ENCODE results near the gene PDCD7. TPM values are rescaled to one million over a fixed set of nuclear protein-coding genes. Genes with fewer than 3 reads are reported as not detected.

Gene PDCD7
- total RNA-seq, 1 experiment from 2014 or later, result 31.6 TPM

DNA sequence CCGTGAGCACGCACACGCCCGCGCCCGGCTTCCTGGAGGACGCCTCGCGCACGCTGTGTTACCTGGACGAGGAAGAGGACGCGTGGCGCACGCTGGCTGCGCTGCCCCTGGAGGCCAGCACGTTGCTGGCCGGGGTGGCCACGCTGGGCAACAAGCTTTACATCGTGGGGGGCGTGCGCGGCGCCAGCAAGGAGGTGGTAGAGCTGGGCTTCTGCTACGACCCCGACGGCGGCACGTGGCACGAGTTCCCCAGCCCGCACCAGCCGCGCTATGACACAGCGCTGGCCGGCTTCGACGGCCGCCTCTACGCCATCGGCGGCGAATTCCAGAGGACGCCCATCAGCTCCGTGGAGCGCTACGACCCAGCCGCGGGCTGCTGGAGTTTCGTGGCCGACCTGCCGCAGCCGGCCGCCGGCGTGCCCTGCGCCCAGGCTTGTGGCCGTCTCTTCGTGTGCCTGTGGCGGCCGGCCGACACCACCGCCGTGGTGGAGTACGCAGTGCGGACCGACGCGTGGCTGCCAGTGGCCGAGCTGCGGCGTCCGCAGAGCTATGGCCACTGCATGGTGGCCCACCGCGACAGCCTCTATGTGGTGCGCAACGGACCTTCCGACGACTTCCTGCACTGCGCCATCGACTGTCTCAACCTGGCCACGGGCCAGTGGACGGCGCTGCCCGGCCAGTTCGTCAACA lies 56.2 kb downstream of the PDCD7 start:
- H3K27ac ChIP-seq (ENCODE audit: low read depth, low read length), result no peak overlapping the region
- no peak for TF ChIP-seq ZNF274 (IDR thresholded peaks at IDR 0.05; ENCODE audit: low read depth, low read length)
- TF ChIP-seq, protein P1, sequence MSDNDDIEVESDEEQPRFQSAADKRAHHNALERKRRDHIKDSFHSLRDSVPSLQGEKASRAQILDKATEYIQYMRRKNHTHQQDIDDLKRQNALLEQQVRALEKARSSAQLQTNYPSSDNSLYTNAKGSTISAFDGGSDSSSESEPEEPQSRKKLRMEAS (IDR thresholded peaks at IDR 0.05), result no peak
- no peak for TF ChIP-seq SIN3A (IDR thresholded peaks at IDR 0.05; ENCODE audit: low read depth)
- no peaks in the 10 kb centered on the region for H4K20me1 ChIP-seq (ENCODE audit: insufficient read depth)
- ChIA-PET CTCF (interaction anchor here (1.5 to 2.1 kb wide), 3 partner anchors 22 to 44 kb away, joined by 7 to 13 read pairs (median 9); no protein-coding TSS in a partner anchor), RAD21 (ENCODE audit: low non-redundant PET in 1 of 2, low total read pairs in 2 of 2, uncharacterized antibody in 2 of 2, unreplicated experiment in 2 of 2) (no interaction called here), POLR2A (interaction anchor here (1.2 kb wide), 1 partner anchor 10 kb away, joined by 3 read pairs; no protein-coding TSS in a partner anchor)
- ATAC-seq (no peak), DNase-seq (ENCODE audit: low read depth, low spot score) (no peak)
- no peaks in the 10 kb centered on the region for H3K27me3 ChIP-seq (ENCODE audit: insufficient read depth, low read length)
- H3K79me2 ChIP-seq (ENCODE audit: insufficient read depth, low read length), result no peaks in the 10 kb centered on the region
- H3K4me2 ChIP-seq (ENCODE audit: low read length), result peak overlapping the region; percentile 38
- H3K9ac ChIP-seq (ENCODE audit: low read length), result no peak overlapping the region
- no peaks in the 10 kb centered on the region for H3K9me2 ChIP-seq (ENCODE audit: insufficient read depth)
- no peak overlapping the region for H3K4me3 ChIP-seq (replicated peaks in 1 of 2; ENCODE audit: low read depth in 1 of 2, low read length in 2 of 2)
- no peaks in the 10 kb centered on the region for H3K9me3 ChIP-seq (ENCODE audit: control insufficient read depth in 1 of 2, insufficient read depth in 1 of 2, low read depth in 1 of 2, low read length in 2 of 2)
- BruUV-seq (replicated peaks), result no TSS peak
- no peak overlapping the region for H2AFZ ChIP-seq (ENCODE audit: low read depth, low read length, poor library complexity, severe bottlenecking)
- no peaks in the 10 kb centered on the region for H3K36me3 ChIP-seq (ENCODE audit: control insufficient read depth in 1 of 2, insufficient read depth in 2 of 2, low read length in 2 of 2)
- intact Hi-C loops (cut with micrococcal nuclease), result no loop called here
- peaks cover 3 to 13% of the 10 kb centered on the region in 2 experiments; a peak in 2 of 4 replicates for H3K4me1 ChIP-seq (ENCODE audit: control insufficient read depth in 1 of 2, insufficient read depth in 2 of 2, low read length in 2 of 2)

DNA sequence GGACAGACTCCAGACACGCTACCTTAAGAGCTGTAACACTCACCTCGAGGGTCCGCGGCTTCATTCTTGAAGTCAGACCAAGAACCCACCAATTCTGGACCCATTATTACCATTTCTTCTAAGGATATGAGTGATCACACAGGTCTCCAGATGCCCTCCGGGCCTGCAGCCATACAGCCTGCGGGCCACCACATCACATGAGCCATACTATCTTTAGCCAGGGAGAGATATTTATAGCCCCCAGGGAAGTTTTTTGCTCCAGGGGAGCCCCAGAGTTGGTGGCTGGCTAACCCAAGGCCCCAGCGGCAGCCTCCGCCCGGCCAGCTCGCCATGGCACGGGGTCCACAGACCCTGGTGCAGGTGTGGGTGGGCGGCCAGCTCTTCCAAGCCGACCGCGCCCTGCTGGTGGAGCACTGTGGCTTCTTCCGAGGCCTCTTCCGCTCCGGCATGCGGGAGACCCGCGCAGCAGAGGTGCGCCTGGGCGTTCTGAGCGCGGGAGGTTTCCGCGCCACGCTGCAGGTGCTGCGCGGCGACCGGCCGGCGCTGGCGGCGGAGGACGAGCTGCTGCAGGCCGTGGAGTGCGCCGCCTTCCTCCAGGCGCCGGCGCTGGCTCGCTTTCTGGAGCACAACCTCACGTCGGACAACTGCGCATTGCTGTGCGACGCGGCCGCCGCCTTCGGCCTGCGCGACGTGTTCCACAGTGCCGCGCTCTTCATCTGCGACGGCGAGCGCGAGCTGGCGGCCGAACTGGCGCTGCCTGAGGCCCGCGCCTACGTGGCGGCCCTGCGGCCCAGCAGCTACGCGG lies 56.9 kb downstream of the PDCD7 start, which contains the start of gene KBTBD13:
TSS of gene KBTBD13 (plus strand) at position 261 of the 805 bp plus-strand sequence. CDS start at position 331, 70 bp downstream.
- no TSS peak for BruUV-seq (replicated peaks)
- no peaks in the 10 kb centered on the region for H3K9me2 ChIP-seq (ENCODE audit: insufficient read depth)
- H3K4me3 ChIP-seq (replicated peaks in 1 of 2; ENCODE audit: low read depth in 1 of 2, low read length in 2 of 2), result no peak within 1 kb of the TSS
- ChIA-PET CTCF (interaction anchor here (2.0 to 2.1 kb wide), 2 partner anchors 24 to 43 kb away, joined by 9 to 13 read pairs; no protein-coding TSS in a partner anchor), RAD21 (ENCODE audit: low non-redundant PET in 1 of 2, low total read pairs in 2 of 2, uncharacterized antibody in 2 of 2, unreplicated experiment in 2 of 2) (no interaction called here), POLR2A (interaction anchor here (1.2 kb wide), 1 partner anchor 10 kb away, joined by 3 read pairs; no protein-coding TSS in a partner anchor)
- H3K27ac ChIP-seq (ENCODE audit: low read depth, low read length), result no peak within 1 kb of the TSS
- no peak within 1 kb of the TSS for H3K9ac ChIP-seq (ENCODE audit: low read length)
- no peak for ATAC-seq
- no peaks in the 10 kb centered on the region for H3K9me3 ChIP-seq (ENCODE audit: control insufficient read depth in 1 of 2, insufficient read depth in 1 of 2, low read depth in 1 of 2, low read length in 2 of 2)
- H3K27me3 ChIP-seq (ENCODE audit: insufficient read depth, low read length), result no peaks in the 10 kb centered on the region
- H3K36me3 ChIP-seq (ENCODE audit: control insufficient read depth in 1 of 2, insufficient read depth in 2 of 2, low read length in 2 of 2), result no peaks in the 10 kb centered on the region
- no peak within 1 kb of the TSS for H2AFZ ChIP-seq (ENCODE audit: low read depth, low read length, poor library complexity, severe bottlenecking)
- DNase-seq (ENCODE audit: low read depth, low spot score), result no peak
- no peaks in the 10 kb centered on the region for H4K20me1 ChIP-seq (ENCODE audit: insufficient read depth)
- H3K4me1 ChIP-seq (ENCODE audit: control insufficient read depth in 1 of 2, insufficient read depth in 2 of 2, low read length in 2 of 2), result peaks cover 3 to 11% of the 10 kb centered on the region in 2 experiments; a peak in 2 of 4 replicates
- intact Hi-C loops (cut with micrococcal nuclease), result no loop called here
- no peak within 1 kb of the TSS for H3K4me2 ChIP-seq (ENCODE audit: low read length)
- TF ChIP-seq, protein P1 (IDR thresholded peaks at IDR 0.05), result no peak
- TF ChIP-seq, protein P2, sequence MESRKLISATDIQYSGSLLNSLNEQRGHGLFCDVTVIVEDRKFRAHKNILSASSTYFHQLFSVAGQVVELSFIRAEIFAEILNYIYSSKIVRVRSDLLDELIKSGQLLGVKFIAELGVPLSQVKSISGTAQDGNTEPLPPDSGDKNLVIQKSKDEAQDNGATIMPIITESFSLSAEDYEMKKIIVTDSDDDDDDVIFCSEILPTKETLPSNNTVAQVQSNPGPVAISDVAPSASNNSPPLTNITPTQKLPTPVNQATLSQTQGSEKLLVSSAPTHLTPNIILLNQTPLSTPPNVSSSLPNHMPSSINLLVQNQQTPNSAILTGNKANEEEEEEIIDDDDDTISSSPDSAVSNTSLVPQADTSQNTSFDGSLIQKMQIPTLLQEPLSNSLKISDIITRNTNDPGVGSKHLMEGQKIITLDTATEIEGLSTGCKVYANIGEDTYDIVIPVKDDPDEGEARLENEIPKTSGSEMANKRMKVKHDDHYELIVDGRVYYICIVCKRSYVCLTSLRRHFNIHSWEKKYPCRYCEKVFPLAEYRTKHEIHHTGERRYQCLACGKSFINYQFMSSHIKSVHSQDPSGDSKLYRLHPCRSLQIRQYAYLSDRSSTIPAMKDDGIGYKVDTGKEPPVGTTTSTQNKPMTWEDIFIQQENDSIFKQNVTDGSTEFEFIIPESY (IDR thresholded peaks at IDR 0.05; ENCODE audit: extremely low read depth, insufficient replicate concordance, low read length), result no peak
- TF ChIP-seq CEBPB (IDR thresholded peaks at IDR 0.05; ENCODE audit: low read depth) (no peak), EZH2 (IDR thresholded peaks at IDR 0.05) (no peak), FOSL1 (IDR thresholded peaks at IDR 0.05; ENCODE audit: low read depth) (no peak), ZNF274 (IDR thresholded peaks at IDR 0.05; ENCODE audit: low read depth, low read length) (no peak), EZH2phosphoT487 (IDR thresholded peaks at IDR 0.05; ENCODE audit: borderline replicate concordance) (no peak), ELF1 (IDR thresholded peaks at IDR 0.05; ENCODE audit: borderline replicate concordance, low read depth) (no peak)
- TF ChIP-seq, protein P3, sequence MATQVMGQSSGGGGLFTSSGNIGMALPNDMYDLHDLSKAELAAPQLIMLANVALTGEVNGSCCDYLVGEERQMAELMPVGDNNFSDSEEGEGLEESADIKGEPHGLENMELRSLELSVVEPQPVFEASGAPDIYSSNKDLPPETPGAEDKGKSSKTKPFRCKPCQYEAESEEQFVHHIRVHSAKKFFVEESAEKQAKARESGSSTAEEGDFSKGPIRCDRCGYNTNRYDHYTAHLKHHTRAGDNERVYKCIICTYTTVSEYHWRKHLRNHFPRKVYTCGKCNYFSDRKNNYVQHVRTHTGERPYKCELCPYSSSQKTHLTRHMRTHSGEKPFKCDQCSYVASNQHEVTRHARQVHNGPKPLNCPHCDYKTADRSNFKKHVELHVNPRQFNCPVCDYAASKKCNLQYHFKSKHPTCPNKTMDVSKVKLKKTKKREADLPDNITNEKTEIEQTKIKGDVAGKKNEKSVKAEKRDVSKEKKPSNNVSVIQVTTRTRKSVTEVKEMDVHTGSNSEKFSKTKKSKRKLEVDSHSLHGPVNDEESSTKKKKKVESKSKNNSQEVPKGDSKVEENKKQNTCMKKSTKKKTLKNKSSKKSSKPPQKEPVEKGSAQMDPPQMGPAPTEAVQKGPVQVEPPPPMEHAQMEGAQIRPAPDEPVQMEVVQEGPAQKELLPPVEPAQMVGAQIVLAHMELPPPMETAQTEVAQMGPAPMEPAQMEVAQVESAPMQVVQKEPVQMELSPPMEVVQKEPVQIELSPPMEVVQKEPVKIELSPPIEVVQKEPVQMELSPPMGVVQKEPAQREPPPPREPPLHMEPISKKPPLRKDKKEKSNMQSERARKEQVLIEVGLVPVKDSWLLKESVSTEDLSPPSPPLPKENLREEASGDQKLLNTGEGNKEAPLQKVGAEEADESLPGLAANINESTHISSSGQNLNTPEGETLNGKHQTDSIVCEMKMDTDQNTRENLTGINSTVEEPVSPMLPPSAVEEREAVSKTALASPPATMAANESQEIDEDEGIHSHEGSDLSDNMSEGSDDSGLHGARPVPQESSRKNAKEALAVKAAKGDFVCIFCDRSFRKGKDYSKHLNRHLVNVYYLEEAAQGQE (IDR thresholded peaks at IDR 0.05; ENCODE audit: low read depth), result no peak
- H3K79me2 ChIP-seq (ENCODE audit: insufficient read depth, low read length), result no peaks in the 10 kb centered on the region
